Prostate gland (tissue), 2 donors: ENCODE measurements around the gene OGA. TPM values are rescaled to one million over a fixed set of nuclear protein-coding genes. Genes with fewer than 3 reads are reported as not detected.

Experiments used
- DNase-seq: peaks from one replicate; pipeline ENCODE4 v3.0.0-alpha.2; 2019; ENCODE audit warnings: low spot score
- H3K27ac ChIP-seq, 2 donors: fragments of 200-600 bp; sonication (generic); 2 replicates each; pipeline ENCODE4 v1.5.1; 2017 to 2019
- H3K27me3 ChIP-seq: fragments of 200-600 bp; sonication (generic); replicated peaks from 2 replicates; pipeline ENCODE4 v1.5.1; 2019; ENCODE audit not compliant: insufficient read depth
- H3K36me3 ChIP-seq, 2 donors: fragments of 200-600 bp; sonication (generic); 1 replicate in 1 of 2; 2 replicates in 1 of 2; pipeline versions ENCODE4 v1.5.1 to v1.8.1; 2017 to 2019
- H3K4me1 ChIP-seq: fragments of 200-600 bp; sonication (generic); replicated peaks from 2 replicates; pipeline ENCODE4 v1.5.1; 2019
- H3K4me3 ChIP-seq, 2 donors: fragments of 200-600 bp; sonication (generic); 2 replicates each; pipeline ENCODE4 v1.5.1; 2017 to 2019
- H3K9me3 ChIP-seq: fragments of 200-600 bp; sonication (generic); 2 replicates; pipeline ENCODE4 v1.5.1; 2017
- CTCF ChIP-seq, 4 experiments: fragments of 200-600 bp in 2 of 4; fragments of 450-650 bp in 2 of 4; sonication (generic) in 2 of 4; IDR thresholded peaks; 1 replicate in 3 of 4; 2 replicates in 1 of 4; pipeline ENCODE4 v1.5.1; 2016 to 2019; ENCODE audit warnings: antibody characterized with exemption in 4 of 4, mild to moderate bottlenecking in 2 of 4, moderate library complexity in 2 of 4
- POLR2A ChIP-seq: fragments of 450-650 bp; IDR thresholded peaks from one replicate; pipeline ENCODE4 v1.6.1; 2016; ENCODE audit warnings: antibody characterized with exemption, mild to moderate bottlenecking
- POLR2AphosphoS5 ChIP-seq: sonication (generic); formaldehyde crosslinking; IDR thresholded peaks from one replicate; pipeline ENCODE4 v1.6.1; 2017; ENCODE audit warnings: antibody characterized with exemption
- WGBS: methylation state at CpG from one replicate; pipeline ENCODE4 v1.1.5; 2018; 5-methylcytosine and 5-hydroxymethylcytosine counted together
- intact Hi-C: fragments of 100-400 bp; cut with DNase I; formaldehyde crosslinking; loops from one replicate; pipeline ENCODE4 v1.14.2; 2022
- total RNA-seq, 2 donors: library from RNA; depleted of rRNA; stranded (reverse); fragments of >200 nt; gene quantifications; one replicate each; pipeline ENCODE4 v1.1.0, GENCODE V29; 2016

OGA gene
- total RNA-seq, 2 donors from 2014 or later = 82.5 to 143 TPM

GRCh38 chr10:101741938-101742337 is 76.3 kb downstream of the OGA start:
- intact Hi-C loops = no loop called here
- H3K4me3 ChIP-seq = no peak overlapping the region
- H3K4me1 ChIP-seq = no peaks in the 10 kb centered on the region
- 49% methylated on average over 2 of the region's 2 CpGs for WGBS
- no peak overlapping the region for H3K27ac ChIP-seq
- no peak for DNase-seq
- H3K36me3 ChIP-seq = no peaks in the 10 kb centered on the region
- H3K9me3 ChIP-seq = no peaks in the 10 kb centered on the region
- H3K27me3 ChIP-seq = no peaks in the 10 kb centered on the region
- TF ChIP-seq POLR2A = no peak
- TF ChIP-seq CTCF (IDR thresholded peaks at IDR 0.05) = no peak
- TF ChIP-seq POLR2AphosphoS5 = no peak

- WGBS = 67% methylated on average over 3 of the region's 3 CpGs
- Histone ChIP-seq H3K27ac (no peak overlapping the region), H3K27me3 (no peaks in the 10 kb centered on the region), H3K4me1 (no peaks in the 10 kb centered on the region), H3K4me3 (no peak overlapping the region), H3K36me3 (no peaks in the 10 kb centered on the region), H3K9me3 (no peaks in the 10 kb centered on the region)
- intact Hi-C loops = no loop called here
- no peak for TF ChIP-seq CTCF (IDR thresholded peaks at IDR 0.05)
- TF ChIP-seq POLR2A = no peak
- no peak for TF ChIP-seq POLR2AphosphoS5
- DNase-seq = no peak
Observed at GRCh38 chr10:101736666-101737065, 81.6 kb downstream of the OGA start.

Other genes starting within 250 kb of the OGA start
- gene POLL, start 230.2 kb downstream of the OGA start, total RNA-seq = 10 to 100 TPM; 23.2 to 44.7 TPM
- gene DPCD, start 230.1 kb downstream of the OGA start, total RNA-seq = 10 to 100 TPM; 23.9 to 66.1 TPM
- gene FBXW4, start 123.3 kb downstream of the OGA start, total RNA-seq = 10 to 100 TPM; 61.3 to 92.2 TPM
- 1 to 10 TPM in 1 of 2 donors, not detected in 1; 1.2 TPM for gene FGF8, start 42.3 kb downstream of the OGA start, total RNA-seq
- 10 to 100 TPM; 43.7 to 47.4 TPM for gene NPM3, start 35.0 kb downstream of the OGA start, total RNA-seq
- gene KCNIP2, start 25.4 kb upstream of the OGA start, total RNA-seq = 1 to 10 TPM; 2.6 to 3.0 TPM
- gene ARMH3, start 237.7 kb upstream of the OGA start, total RNA-seq = 10 to 100 TPM; 15.1 to 20.5 TPM
- gene HPS6, start 246.9 kb upstream of the OGA start, total RNA-seq = 10 to 100 TPM; 26.1 to 35.9 TPM